ENCODE measurements around the gene POLG. TPM values are rescaled to one million over a fixed set of nuclear protein-coding genes. Genes with fewer than 3 reads are reported as not detected.

The POLG gene
- total and polyA plus RNA-seq, 2 of the 13 experiments (the other 11 are each of a cell fraction or from before 2014, with no cell fraction given): 26.6 to 35.5 TPM

DNA sequence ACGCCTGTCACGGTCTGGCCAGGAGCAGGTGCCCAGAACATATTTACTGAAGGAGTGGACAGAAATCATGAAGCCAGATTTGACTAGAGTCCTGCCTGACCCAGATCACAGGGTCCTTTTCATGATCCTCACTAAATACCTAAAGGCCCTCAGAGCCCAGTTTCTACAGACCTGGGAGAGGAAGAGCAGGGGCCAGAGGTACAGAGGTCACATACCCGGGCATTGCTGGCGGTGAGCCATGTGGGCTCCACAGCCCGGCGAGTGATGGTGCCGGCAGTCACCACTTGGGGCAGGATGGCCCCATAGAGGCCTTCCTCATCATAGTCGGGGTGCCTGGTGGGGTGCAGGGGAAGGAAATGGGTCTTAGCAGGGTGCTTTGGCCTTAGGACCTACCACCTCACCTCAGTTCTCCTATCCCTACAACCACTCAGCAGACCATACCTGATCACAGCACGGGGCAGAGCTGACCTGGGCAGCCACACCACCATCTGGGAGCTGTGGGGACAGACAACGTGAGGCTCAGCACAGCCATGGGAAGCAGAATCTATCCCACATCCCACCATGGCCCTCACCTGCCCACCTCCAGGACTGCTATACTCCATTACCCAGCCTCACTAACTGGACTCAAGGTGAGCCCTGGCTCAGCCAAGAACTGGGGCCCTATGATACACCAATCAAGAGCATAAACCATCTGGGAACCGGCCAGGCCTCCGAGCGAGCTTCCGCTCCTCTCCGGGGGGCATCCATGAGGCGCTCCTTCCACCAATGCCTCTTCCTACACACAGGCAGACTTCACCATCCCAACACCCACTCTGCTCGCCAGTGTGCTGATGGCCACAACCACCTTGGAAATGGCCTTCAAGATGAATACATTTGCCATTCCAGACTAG lies 12.9 kb downstream of the POLG start (continued):
- TF ChIP-seq ZNF496 (CRISPR knock-in tag; IDR thresholded peaks at IDR 0.05; ENCODE audit: insufficient replicate concordance) (no peak), AGO2 (optimal IDR thresholded peaks at IDR 0.05; ENCODE audit: low read depth, low read length) (peak; percentile 18), ZNF749 (CRISPR knock-in tag; IDR thresholded peaks at IDR 0.05; ENCODE audit: borderline replicate concordance) (no peak), HMG20B (CRISPR knock-in tag; conservative IDR thresholded peaks at IDR 0.05) (0 out of 2 replicates have a peak, but pooled peaks have one; percentile 21), TCF12 (IDR thresholded peaks at IDR 0.05) (no peak), TCF12 (CRISPR knock-in tag; IDR thresholded peaks at IDR 0.05) (no peak), XBP1 (CRISPR knock-in tag; IDR thresholded peaks at IDR 0.05) (no peak), ZNF383 (CRISPR knock-in tag; IDR thresholded peaks at IDR 0.05; ENCODE audit: borderline replicate concordance) (no peak), PPARG (CRISPR knock-in tag; conservative IDR thresholded peaks at IDR 0.05) (0 out of 2 replicates have a peak, but pooled peaks have one; percentile 36), NR2F2 (IDR thresholded peaks at IDR 0.05; ENCODE audit: borderline replicate concordance, low read depth) (peak; percentile 70)
- TF ChIP-seq, protein P1, sequence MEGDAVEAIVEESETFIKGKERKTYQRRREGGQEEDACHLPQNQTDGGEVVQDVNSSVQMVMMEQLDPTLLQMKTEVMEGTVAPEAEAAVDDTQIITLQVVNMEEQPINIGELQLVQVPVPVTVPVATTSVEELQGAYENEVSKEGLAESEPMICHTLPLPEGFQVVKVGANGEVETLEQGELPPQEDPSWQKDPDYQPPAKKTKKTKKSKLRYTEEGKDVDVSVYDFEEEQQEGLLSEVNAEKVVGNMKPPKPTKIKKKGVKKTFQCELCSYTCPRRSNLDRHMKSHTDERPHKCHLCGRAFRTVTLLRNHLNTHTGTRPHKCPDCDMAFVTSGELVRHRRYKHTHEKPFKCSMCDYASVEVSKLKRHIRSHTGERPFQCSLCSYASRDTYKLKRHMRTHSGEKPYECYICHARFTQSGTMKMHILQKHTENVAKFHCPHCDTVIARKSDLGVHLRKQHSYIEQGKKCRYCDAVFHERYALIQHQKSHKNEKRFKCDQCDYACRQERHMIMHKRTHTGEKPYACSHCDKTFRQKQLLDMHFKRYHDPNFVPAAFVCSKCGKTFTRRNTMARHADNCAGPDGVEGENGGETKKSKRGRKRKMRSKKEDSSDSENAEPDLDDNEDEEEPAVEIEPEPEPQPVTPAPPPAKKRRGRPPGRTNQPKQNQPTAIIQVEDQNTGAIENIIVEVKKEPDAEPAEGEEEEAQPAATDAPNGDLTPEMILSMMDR (CRISPR knock-in tag; IDR thresholded peaks at IDR 0.05): peak; percentile 71
- TF ChIP-seq, protein P2, sequence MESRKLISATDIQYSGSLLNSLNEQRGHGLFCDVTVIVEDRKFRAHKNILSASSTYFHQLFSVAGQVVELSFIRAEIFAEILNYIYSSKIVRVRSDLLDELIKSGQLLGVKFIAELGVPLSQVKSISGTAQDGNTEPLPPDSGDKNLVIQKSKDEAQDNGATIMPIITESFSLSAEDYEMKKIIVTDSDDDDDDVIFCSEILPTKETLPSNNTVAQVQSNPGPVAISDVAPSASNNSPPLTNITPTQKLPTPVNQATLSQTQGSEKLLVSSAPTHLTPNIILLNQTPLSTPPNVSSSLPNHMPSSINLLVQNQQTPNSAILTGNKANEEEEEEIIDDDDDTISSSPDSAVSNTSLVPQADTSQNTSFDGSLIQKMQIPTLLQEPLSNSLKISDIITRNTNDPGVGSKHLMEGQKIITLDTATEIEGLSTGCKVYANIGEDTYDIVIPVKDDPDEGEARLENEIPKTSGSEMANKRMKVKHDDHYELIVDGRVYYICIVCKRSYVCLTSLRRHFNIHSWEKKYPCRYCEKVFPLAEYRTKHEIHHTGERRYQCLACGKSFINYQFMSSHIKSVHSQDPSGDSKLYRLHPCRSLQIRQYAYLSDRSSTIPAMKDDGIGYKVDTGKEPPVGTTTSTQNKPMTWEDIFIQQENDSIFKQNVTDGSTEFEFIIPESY (CRISPR knock-in tag; IDR thresholded peaks at IDR 0.05): peak; percentile 30; the same call in 1 of the 2 replicates
- TF ChIP-seq, protein P3, sequence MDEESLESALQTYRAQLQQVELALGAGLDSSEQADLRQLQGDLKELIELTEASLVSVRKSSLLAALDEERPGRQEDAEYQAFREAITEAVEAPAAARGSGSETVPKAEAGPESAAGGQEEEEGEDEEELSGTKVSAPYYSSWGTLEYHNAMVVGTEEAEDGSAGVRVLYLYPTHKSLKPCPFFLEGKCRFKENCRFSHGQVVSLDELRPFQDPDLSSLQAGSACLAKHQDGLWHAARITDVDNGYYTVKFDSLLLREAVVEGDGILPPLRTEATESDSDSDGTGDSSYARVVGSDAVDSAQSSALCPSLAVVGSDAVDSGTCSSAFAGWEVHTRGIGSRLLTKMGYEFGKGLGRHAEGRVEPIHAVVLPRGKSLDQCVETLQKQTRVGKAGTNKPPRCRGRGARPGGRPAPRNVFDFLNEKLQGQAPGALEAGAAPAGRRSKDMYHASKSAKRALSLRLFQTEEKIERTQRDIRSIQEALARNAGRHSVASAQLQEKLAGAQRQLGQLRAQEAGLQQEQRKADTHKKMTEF (CRISPR knock-in tag; IDR thresholded peaks at IDR 0.05): peak; percentile 53; the same call in 1 of the 2 replicates
- TF ChIP-seq, protein P4, sequence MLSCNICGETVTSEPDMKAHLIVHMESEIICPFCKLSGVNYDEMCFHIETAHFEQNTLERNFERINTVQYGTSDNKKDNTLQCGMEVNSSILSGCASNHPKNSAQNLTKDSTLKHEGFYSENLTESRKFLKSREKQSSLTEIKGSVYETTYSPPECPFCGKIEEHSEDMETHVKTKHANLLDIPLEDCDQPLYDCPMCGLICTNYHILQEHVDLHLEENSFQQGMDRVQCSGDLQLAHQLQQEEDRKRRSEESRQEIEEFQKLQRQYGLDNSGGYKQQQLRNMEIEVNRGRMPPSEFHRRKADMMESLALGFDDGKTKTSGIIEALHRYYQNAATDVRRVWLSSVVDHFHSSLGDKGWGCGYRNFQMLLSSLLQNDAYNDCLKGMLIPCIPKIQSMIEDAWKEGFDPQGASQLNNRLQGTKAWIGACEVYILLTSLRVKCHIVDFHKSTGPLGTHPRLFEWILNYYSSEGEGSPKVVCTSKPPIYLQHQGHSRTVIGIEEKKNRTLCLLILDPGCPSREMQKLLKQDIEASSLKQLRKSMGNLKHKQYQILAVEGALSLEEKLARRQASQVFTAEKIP (CRISPR knock-in tag; IDR thresholded peaks at IDR 0.05; ENCODE audit: borderline replicate concordance): no peak
- TF ChIP-seq, protein P5, sequence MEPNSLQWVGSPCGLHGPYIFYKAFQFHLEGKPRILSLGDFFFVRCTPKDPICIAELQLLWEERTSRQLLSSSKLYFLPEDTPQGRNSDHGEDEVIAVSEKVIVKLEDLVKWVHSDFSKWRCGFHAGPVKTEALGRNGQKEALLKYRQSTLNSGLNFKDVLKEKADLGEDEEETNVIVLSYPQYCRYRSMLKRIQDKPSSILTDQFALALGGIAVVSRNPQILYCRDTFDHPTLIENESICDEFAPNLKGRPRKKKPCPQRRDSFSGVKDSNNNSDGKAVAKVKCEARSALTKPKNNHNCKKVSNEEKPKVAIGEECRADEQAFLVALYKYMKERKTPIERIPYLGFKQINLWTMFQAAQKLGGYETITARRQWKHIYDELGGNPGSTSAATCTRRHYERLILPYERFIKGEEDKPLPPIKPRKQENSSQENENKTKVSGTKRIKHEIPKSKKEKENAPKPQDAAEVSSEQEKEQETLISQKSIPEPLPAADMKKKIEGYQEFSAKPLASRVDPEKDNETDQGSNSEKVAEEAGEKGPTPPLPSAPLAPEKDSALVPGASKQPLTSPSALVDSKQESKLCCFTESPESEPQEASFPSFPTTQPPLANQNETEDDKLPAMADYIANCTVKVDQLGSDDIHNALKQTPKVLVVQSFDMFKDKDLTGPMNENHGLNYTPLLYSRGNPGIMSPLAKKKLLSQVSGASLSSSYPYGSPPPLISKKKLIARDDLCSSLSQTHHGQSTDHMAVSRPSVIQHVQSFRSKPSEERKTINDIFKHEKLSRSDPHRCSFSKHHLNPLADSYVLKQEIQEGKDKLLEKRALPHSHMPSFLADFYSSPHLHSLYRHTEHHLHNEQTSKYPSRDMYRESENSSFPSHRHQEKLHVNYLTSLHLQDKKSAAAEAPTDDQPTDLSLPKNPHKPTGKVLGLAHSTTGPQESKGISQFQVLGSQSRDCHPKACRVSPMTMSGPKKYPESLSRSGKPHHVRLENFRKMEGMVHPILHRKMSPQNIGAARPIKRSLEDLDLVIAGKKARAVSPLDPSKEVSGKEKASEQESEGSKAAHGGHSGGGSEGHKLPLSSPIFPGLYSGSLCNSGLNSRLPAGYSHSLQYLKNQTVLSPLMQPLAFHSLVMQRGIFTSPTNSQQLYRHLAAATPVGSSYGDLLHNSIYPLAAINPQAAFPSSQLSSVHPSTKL (CRISPR knock-in tag; IDR thresholded peaks at IDR 0.05): peak; percentile 51; the same call in 1 of the 2 replicates

Measured in HepG2 (cell line).